Caki2 (cell line): ENCODE data around the gene SYNPR. TPM values are rescaled to one million over a fixed set of nuclear protein-coding genes. Genes with fewer than 3 reads are reported as not detected.
A peak's percentile ranks its signal among the peaks of the same experiment; 100 is the strongest.
"Not testable (repeated sequence)": the region's sequence is repeated elsewhere in the genome, so short reads cannot be mapped to it uniquely, and the experiment has no call there.

ENCODE experiments used
- DNase-seq: peaks from one replicate; pipeline ENCODE4 v3.0.0-alpha.2; 2015; ENCODE audit warnings: low read depth
- in situ Hi-C: cut with HindIII; loops from 2 replicates; pipeline ENCODE4 v1.10.0; 2016; ENCODE audit warnings: low sequenced_read_pairs, low pct_unique_long_range_greater_than_20kb, mixed read lengths
- total RNA-seq: library from RNA; depleted of rRNA; stranded (reverse); fragments of >200 nt; shearing (Covaris generic); gene quantifications from 2 replicates; pipeline ENCODE4 v1.2.3, GENCODE V29; 2014; ENCODE audit warnings: low replicate concordance

Gene SYNPR
- total RNA-seq, 1 experiment from 2014 or later: not detected

- DNase-seq: no peak
- in situ Hi-C loops: no loop called here
Observed at GRCh38 chr3:63635186-63635585, 357.1 kb downstream of the SYNPR start.

- in situ Hi-C loops: no loop called here
- DNase-seq: no peak
Observed at GRCh38 chr3:63639806-63640205, 361.7 kb downstream of the SYNPR start.

GRCh38 chr3:63642488-63642887 is 364.4 kb downstream of the SYNPR start:
- DNase-seq: no peak
- in situ Hi-C loops: no loop called here

- in situ Hi-C loops: no loop called here
- DNase-seq: no peak
Observed at GRCh38 chr3:63644212-63644797, 366.2 kb downstream of the SYNPR start.

- in situ Hi-C loops, DNase-seq: not testable (repeated sequence)
Observed at GRCh38 chr3:63644928-63645781, 367.0 kb downstream of the SYNPR start.

GRCh38 chr3:63652066-63652725 is 374.1 kb downstream of the SYNPR start, which contains the start of gene SNTN:
Gene SNTN (plus strand): TSS chr3:63652675. CDS start chr3:63652688, 13 bp downstream.
- no peak for DNase-seq
- in situ Hi-C loops: no loop called here

GRCh38 chr3:63654211-63654610 is 376.1 kb downstream of the SYNPR start:
- in situ Hi-C loops: no loop called here
- DNase-seq: no peak

GRCh38 chr3:63654931-63655330 is 376.8 kb downstream of the SYNPR start:
- in situ Hi-C loops: no loop called here
- no peak for DNase-seq

- DNase-seq: peak; percentile 25
- in situ Hi-C loops: no loop called here
Observed at GRCh38 chr3:63655519-63655918, 377.4 kb downstream of the SYNPR start.

GRCh38 chr3:63656786-63657185 is 378.7 kb downstream of the SYNPR start:
- in situ Hi-C loops: no loop called here
- DNase-seq: no peak

GRCh38 chr3:63661242-63661641 is 383.1 kb downstream of the SYNPR start:
- DNase-seq: no peak
- in situ Hi-C loops: no loop called here

- DNase-seq: no peak
- in situ Hi-C loops: no loop called here
Observed at GRCh38 chr3:63662011-63662410, 383.9 kb downstream of the SYNPR start.

- in situ Hi-C loops: no loop called here
- no peak for DNase-seq
Observed at GRCh38 chr3:63662500-63662899, 384.4 kb downstream of the SYNPR start.
